ENCODE results near the gene ERP27. TPM values are rescaled to one million over a fixed set of nuclear protein-coding genes. Genes with fewer than 3 reads are reported as not detected.

ERP27 gene
- total RNA-seq, 2 donors from 2014 or later, result 79.1 to 131 TPM

GRCh38 chr12:14931791-14932560 lies 6.4 kb downstream of the ERP27 start:
- ATAC-seq, result no peak
- 57 to 68% methylated on average over 7 of the region's 7 CpGs for WGBS, 2 donors
- H3K36me3 ChIP-seq (replicated peaks in 1 of 2; ENCODE audit: insufficient read depth in 1 of 2, low read depth in 2 of 2), result no peaks in the 10 kb centered on the region
- H3K27ac ChIP-seq, result peak overlapping the region; percentile 8 to 55 (median 19)
- H3K9me3 ChIP-seq, result no peaks in the 10 kb centered on the region
- H3K4me1 ChIP-seq, result peaks cover 96% of the 10 kb centered on the region
- H3K27me3 ChIP-seq, result no peaks in the 10 kb centered on the region
- TF ChIP-seq CTCF (IDR thresholded peaks at IDR 0.05), result no peak
- no peak for TF ChIP-seq POLR2A (IDR thresholded peaks at IDR 0.05)
- intact Hi-C loops (cut with DNase I), result no loop called here
- no peak overlapping the region for H3K4me3 ChIP-seq
- DNase-seq, result no peak

GRCh38 chr12:14931359-14931758 lies 7.0 kb downstream of the ERP27 start:
- 32 to 35% methylated on average over 4 of the region's 4 CpGs for WGBS, 2 donors
- ATAC-seq (no peak), DNase-seq (no peak)
- Histone ChIP-seq H3K27ac (peak overlapping the region; percentile 8 to 55 (median 20)), H3K4me1 (peaks cover 95% of the 10 kb centered on the region), H3K36me3 (replicated peaks in 1 of 2; ENCODE audit: insufficient read depth in 1 of 2, low read depth in 2 of 2) (no peaks in the 10 kb centered on the region), H3K9me3 (no peaks in the 10 kb centered on the region), H3K27me3 (no peaks in the 10 kb centered on the region), H3K4me3 (no peak overlapping the region)
- intact Hi-C loops (cut with DNase I), result no loop called here
- TF ChIP-seq POLR2A (IDR thresholded peaks at IDR 0.05) (no peak), CTCF (IDR thresholded peaks at IDR 0.05) (no peak)

- DNase-seq, result no peak
- H3K9me3 ChIP-seq, result no peaks in the 10 kb centered on the region
- peak overlapping the region in 2 of 4 donors; percentile 13 to 74 for H3K27ac ChIP-seq
- intact Hi-C loops (cut with DNase I), result no loop called here
- peaks cover 85% of the 10 kb centered on the region for H3K4me1 ChIP-seq
- H3K27me3 ChIP-seq, result no peaks in the 10 kb centered on the region
- H3K4me3 ChIP-seq, result no peak overlapping the region
- no peak for TF ChIP-seq POLR2A (IDR thresholded peaks at IDR 0.05)
- peak in 3 of 7 experiments; percentile 21 to 28 (median 21) for TF ChIP-seq CTCF (IDR thresholded peaks at IDR 0.05)
- no peaks in the 10 kb centered on the region for H3K36me3 ChIP-seq (replicated peaks in 1 of 2; ENCODE audit: insufficient read depth in 1 of 2, low read depth in 2 of 2)
- no peak for ATAC-seq
Measured at GRCh38 chr12:14930299-14930698, 8.0 kb downstream of the ERP27 start.

GRCh38 chr12:14928931-14929330 lies 9.4 kb downstream of the ERP27 start:
- H3K36me3 ChIP-seq (replicated peaks in 1 of 2; ENCODE audit: insufficient read depth in 1 of 2, low read depth in 2 of 2), result no peaks in the 10 kb centered on the region
- H3K9me3 ChIP-seq, result no peaks in the 10 kb centered on the region
- no peak overlapping the region for H3K4me3 ChIP-seq
- peak; percentile 48 to 74 (median 52) for DNase-seq
- 18 to 19% methylated on average over 4 of the region's 4 CpGs for WGBS, 2 donors
- ATAC-seq, result peak; percentile 96
- H3K4me1 ChIP-seq, result peaks cover 82% of the 10 kb centered on the region
- TF ChIP-seq POLR2A (IDR thresholded peaks at IDR 0.05), result no peak
- no peak for TF ChIP-seq CTCF (IDR thresholded peaks at IDR 0.05)
- intact Hi-C loops (cut with DNase I), result no loop called here
- H3K27me3 ChIP-seq, result no peaks in the 10 kb centered on the region
- H3K27ac ChIP-seq, result peak overlapping the region in 2 of 4 donors; percentile 38 to 74

GRCh38 chr12:14927267-14927666 lies 11.1 kb downstream of the ERP27 start:
- intact Hi-C loops (cut with DNase I), result no loop called here

More at GRCh38 chr12:14927267-14927666, 11.1 kb downstream of the ERP27 start:
- WGBS, 2 donors, result 83 to 86% methylated on average over 3 of the region's 3 CpGs
- DNase-seq (no peak), ATAC-seq (no peak)
- Histone ChIP-seq H3K27ac (no peak overlapping the region), H3K27me3 (no peaks in the 10 kb centered on the region), H3K36me3 (replicated peaks in 1 of 2; ENCODE audit: insufficient read depth in 1 of 2, low read depth in 2 of 2) (no peaks in the 10 kb centered on the region), H3K9me3 (no peaks in the 10 kb centered on the region), H3K4me3 (no peak overlapping the region), H3K4me1 (peaks cover 66% of the 10 kb centered on the region)
- TF ChIP-seq POLR2A (IDR thresholded peaks at IDR 0.05), result no peak

All from body of pancreas (tissue), 4 donors.